OCI-LY3 (cell line): Measurements from ENCODE around the gene JUN.

Source experiments
- H2AFZ ChIP-seq: fragments of 200-600, 300-600 bp; shearing (Covaris generic); 2 replicates; pipeline ENCODE4 v1.6.0; 2014; ENCODE audit warnings: antibody characterized with exemption, low read depth, low read length
- H3K27ac ChIP-seq: fragments of 200-600, 300-600 bp; sonication (generic); 2 replicates; pipeline ENCODE4 v1.5.1; 2014; ENCODE audit warnings: mild to moderate bottlenecking, low read length, moderate library complexity, mixed read lengths
- H3K27me3 ChIP-seq: fragments of 200-600, 300-600 bp; sonication (generic); 2 replicates; pipeline ENCODE4 v1.6.1; 2014; ENCODE audit warnings: low read depth, low read length, mixed read lengths
- H3K36me3 ChIP-seq: fragments of 200-600, 300-600 bp; sonication (generic); replicated peaks from 2 replicates; pipeline ENCODE3; 2014; ENCODE audit warnings: low read depth, low read length, mixed read lengths
- H3K4me1 ChIP-seq: fragments of 300-600, 200-600 bp; sonication (generic); 2 replicates; pipeline ENCODE4 v1.6.1; 2014; ENCODE audit warnings: low read length, mixed read lengths
- H3K4me2 ChIP-seq: fragments of 200-600, 300-600 bp; sonication (generic); 2 replicates; pipeline ENCODE4 v1.6.1; 2014; ENCODE audit warnings: low read length, mixed read lengths
- H3K4me3 ChIP-seq: fragments of 300-600, 200-600 bp; sonication (generic); 2 replicates; pipeline ENCODE4 v1.5.1; 2014; ENCODE audit warnings: antibody characterized with exemption, mild to moderate bottlenecking, low read length, moderate library complexity
- H3K79me2 ChIP-seq: fragments of 300-600, 200-600 bp; shearing (Covaris generic); 2 replicates; pipeline ENCODE4 v1.6.1; 2014; ENCODE audit warnings: mild to moderate bottlenecking, low read length, mixed read lengths
- H3K9ac ChIP-seq: fragments of 300-600, 200-600 bp; shearing (Covaris generic); 2 replicates; pipeline ENCODE4 v1.6.0; 2014; ENCODE audit warnings: mild to moderate bottlenecking, low read length, moderate library complexity
- H3K9me3 ChIP-seq: fragments of 200-600, 300-600 bp; shearing (Covaris generic); 2 replicates; pipeline ENCODE4 v1.6.1; 2014; ENCODE audit warnings: low read length, mixed read lengths; ENCODE audit not compliant: insufficient read depth
- H4K20me1 ChIP-seq: fragments of 200-600, 300-600 bp; sonication (generic); 2 replicates; pipeline ENCODE4 v1.6.1; 2016; ENCODE audit warnings: low read length, mixed read lengths; ENCODE audit not compliant: insufficient read depth
- CTCF ChIP-seq: fragments of 200-600, 300-600 bp; sonication (generic); IDR thresholded peaks from 2 replicates; pipeline ENCODE4 v1.5.1; 2014; ENCODE audit warnings: antibody characterized with exemption, low read length, low read depth
- EZH2phosphoT487 ChIP-seq: fragments of 200-600 bp; shearing (Covaris generic); IDR thresholded peaks from 2 replicates; pipeline ENCODE4 v1.6.1; 2018; ENCODE audit warnings: antibody characterized with exemption, mixed run types, low read depth

Gene JUN

GRCh38 chr1:58815686-58816071 is 31.8 kb upstream of the JUN start:
- H3K27ac ChIP-seq = peak overlapping the region; percentile 90
- H2AFZ ChIP-seq = peak overlapping the region; percentile 69
- TF ChIP-seq CTCF (no peak), EZH2phosphoT487 (no peak)
- H3K4me1 ChIP-seq = peaks cover 32% of the 10 kb centered on the region
- H3K27me3 ChIP-seq = no peaks in the 10 kb centered on the region
- H3K9ac ChIP-seq = peak overlapping the region; percentile 97
- H3K36me3 ChIP-seq = no peaks in the 10 kb centered on the region
- peak overlapping the region; percentile 94 for H3K4me3 ChIP-seq
- peak overlapping the region; percentile 99 for H3K4me2 ChIP-seq
- H4K20me1 ChIP-seq = no peaks in the 10 kb centered on the region
- no peaks in the 10 kb centered on the region for H3K9me3 ChIP-seq
- H3K79me2 ChIP-seq = no peaks in the 10 kb centered on the region

- Histone ChIP-seq H4K20me1 (no peaks in the 10 kb centered on the region), H3K4me2 (peak overlapping the region; percentile 99), H3K4me3 (peak overlapping the region; percentile 94), H3K27ac (peak overlapping the region; percentile 90), H3K79me2 (no peaks in the 10 kb centered on the region), H3K27me3 (no peaks in the 10 kb centered on the region), H3K9ac (peak overlapping the region; percentile 97), H2AFZ (peak overlapping the region; percentile 69), H3K9me3 (no peaks in the 10 kb centered on the region), H3K36me3 (no peaks in the 10 kb centered on the region), H3K4me1 (peaks cover 32% of the 10 kb centered on the region)
- TF ChIP-seq EZH2phosphoT487 (no peak), CTCF (no peak)
Observed at GRCh38 chr1:58815069-58815685, 31.3 kb upstream of the JUN start.

GRCh38 chr1:58814251-58815068 is 30.6 kb upstream of the JUN start:
- Histone ChIP-seq H3K36me3 (no peaks in the 10 kb centered on the region), H3K9ac (peak overlapping the region; percentile 97), H3K27me3 (no peaks in the 10 kb centered on the region), H3K27ac (no peak overlapping the region), H4K20me1 (no peaks in the 10 kb centered on the region), H3K9me3 (no peaks in the 10 kb centered on the region), H3K4me1 (peaks cover 25% of the 10 kb centered on the region), H3K4me2 (peak overlapping the region; percentile 99), H3K79me2 (no peaks in the 10 kb centered on the region), H3K4me3 (peak overlapping the region; percentile 94), H2AFZ (peak overlapping the region; percentile 69; the same call in 1 of the 2 replicates)
- TF ChIP-seq EZH2phosphoT487 (no peak), CTCF (no peak)

- Histone ChIP-seq H3K4me1 (peaks cover 21% of the 10 kb centered on the region), H3K9ac (no peak overlapping the region)
Observed at GRCh38 chr1:58813801-58814200, 30.0 kb upstream of the JUN start.

More at GRCh38 chr1:58813801-58814200, 30.0 kb upstream of the JUN start:
- H3K27ac ChIP-seq = no peak overlapping the region
- H3K36me3 ChIP-seq = no peaks in the 10 kb centered on the region
- H3K4me2 ChIP-seq = no peak overlapping the region
- TF ChIP-seq EZH2phosphoT487 (no peak), CTCF (no peak)
- H3K27me3 ChIP-seq = no peaks in the 10 kb centered on the region
- H3K9me3 ChIP-seq = no peaks in the 10 kb centered on the region
- no peak overlapping the region for H2AFZ ChIP-seq
- no peaks in the 10 kb centered on the region for H4K20me1 ChIP-seq
- H3K79me2 ChIP-seq = no peaks in the 10 kb centered on the region
- H3K4me3 ChIP-seq = no peak overlapping the region
